Stimulated activated CD4-positive, alpha-beta T cell treated with anti-CD3 and anti-CD28 coated beads, Interleukin-15, amount 100 ng/mL, for 48 hours (primary cell): ENCODE measurements around the gene SLC36A1.

Experiments used
- DNase-seq, 2 donors: peaks; one replicate each; pipeline ENCODE4 v3.0.0-alpha.2; 2020; ENCODE audit warnings: low read depth in 2 of 2

Gene SLC36A1

DNA sequence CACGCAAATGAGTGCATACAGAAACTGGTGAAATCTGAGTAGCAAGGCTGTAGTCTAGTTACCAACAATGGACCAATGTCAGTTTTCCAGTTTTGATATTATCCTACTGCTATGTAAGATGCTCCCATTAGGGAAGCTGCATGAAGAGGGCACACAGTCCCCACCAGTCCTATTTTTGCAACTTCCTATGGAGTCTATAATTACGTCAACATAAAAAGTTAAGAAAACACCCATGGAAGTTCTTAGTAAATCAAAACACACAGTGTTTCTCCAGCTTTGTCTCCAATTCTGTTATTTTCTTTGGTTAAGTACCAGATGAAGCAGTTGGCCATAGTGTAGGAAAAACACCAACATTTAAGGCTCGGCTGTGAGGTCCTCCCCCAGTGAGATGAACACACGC lies 85.0 kb downstream of the SLC36A1 start:
- DNase-seq: no peak

GRCh38 chr5:151534350-151534749 lies 86.9 kb downstream of the SLC36A1 start:
- DNase-seq: no peak

GRCh38 chr5:151537044-151537443 lies 89.6 kb downstream of the SLC36A1 start:
- no peak for DNase-seq

GRCh38 chr5:151541571-151541970 lies 94.2 kb downstream of the SLC36A1 start:
- DNase-seq: no peak
